Spleen (tissue), 11 donors: ENCODE data around the gene KHDRBS2. TPM values are rescaled to one million over a fixed set of nuclear protein-coding genes. Genes with fewer than 3 reads are reported as not detected.

Experiments
- DNase-seq: peaks from one replicate; pipeline ENCODE4 v3.0.0-alpha.2; 2020
- H3K27ac ChIP-seq, 8 donors: fragments of 200-600 bp; sonication (generic) in 7 of 8; 1 replicate in 4 of 8; 2 replicates in 4 of 8; pipeline versions ENCODE4 v1.5.0 to v1.8.0; 2016 to 2021; ENCODE audit warnings: inconsistent platforms in 4 of 8, mild to moderate bottlenecking in 4 of 8, moderate library complexity in 1 of 8
- H3K27me3 ChIP-seq, 7 donors: fragments of 200-600 bp; sonication (generic) in 6 of 7; replicated peaks in 1 of 7; 1 replicate in 4 of 7; 2 replicates in 3 of 7; pipeline versions ENCODE4 v1.5.0 to v1.8.0; 2016 to 2021; ENCODE audit warnings: inconsistent platforms in 3 of 7, mild to moderate bottlenecking in 1 of 7
- H3K36me3 ChIP-seq, 6 donors: fragments of 200-600 bp; sonication (generic) in 5 of 6; 1 replicate in 4 of 6; 2 replicates in 2 of 6; pipeline versions ENCODE4 v1.5.0 to v1.8.0; 2016 to 2021; ENCODE audit warnings: inconsistent platforms in 2 of 6
- H3K4me1 ChIP-seq, 6 donors: fragments of 200-600 bp; sonication (generic) in 5 of 6; 1 replicate in 3 of 6; 2 replicates in 3 of 6; pipeline versions ENCODE4 v1.5.0 to v1.8.0; 2016 to 2021; ENCODE audit warnings: inconsistent platforms in 3 of 6
- H3K4me3 ChIP-seq, 8 donors: fragments of 200-600 bp; sonication (generic) in 7 of 8; 1 replicate in 4 of 8; 2 replicates in 4 of 8; pipeline versions ENCODE4 v1.5.0 to v1.8.0; 2016 to 2021; ENCODE audit warnings: inconsistent platforms in 4 of 8, mild to moderate bottlenecking in 4 of 8, moderate library complexity in 2 of 8
- H3K9me3 ChIP-seq, 8 donors: fragments of 200-600 bp; sonication (generic) in 7 of 8; 1 replicate in 4 of 8; 2 replicates in 4 of 8; pipeline versions ENCODE4 v1.5.0 to v1.8.0; 2016 to 2021; ENCODE audit warnings: inconsistent platforms in 4 of 8
- CTCF ChIP-seq, 11 experiments: fragments of 200-600 bp in 7 of 11; fragments of 450-650 bp in 4 of 11; sonication (generic) in 4 of 11; IDR thresholded peaks in 8 of 11; conservative IDR thresholded peaks in 3 of 11; 1 replicate in 7 of 11; 2 replicates in 4 of 11; pipeline versions ENCODE4 v1.4.0 to v1.8.0; 2016 to 2021; ENCODE audit warnings: antibody characterized with exemption in 11 of 11, inconsistent platforms in 4 of 11, mild to moderate bottlenecking in 1 of 11
- POLR2A ChIP-seq, 3 donors: fragments of 450-650 bp; IDR thresholded peaks; one replicate each; pipeline ENCODE4 v1.5.1; 2017; ENCODE audit warnings: antibody characterized with exemption in 3 of 3, mild to moderate bottlenecking in 1 of 3
- POLR2AphosphoS5 ChIP-seq, 3 donors: sonication (generic); formaldehyde crosslinking; IDR thresholded peaks; one replicate each; pipeline ENCODE4 v1.5.1; 2017; ENCODE audit warnings: antibody characterized with exemption in 3 of 3
- WGBS, 5 donors: extraction: QIAGEN DNeasy Blood & Tissue Kit in 3 of 5; methylation state at CpG; one replicate each; pipeline versions ENCODE4 v1.1.5 to v1.1.7; 2013 to 2018; 5-methylcytosine and 5-hydroxymethylcytosine counted together
- intact Hi-C: fragments of 100-400 bp; cut with DNase I; formaldehyde crosslinking; loops from one replicate; pipeline ENCODE4 v1.15.0; 2023; ENCODE audit warnings: low total_unique reads
- polyA plus RNA-seq, 3 donors: library from polyadenylated mRNA; stranded (reverse); fragments of 200-250 nt; gene quantifications; one replicate each; pipeline ENCODE4 v1.2.1, GENCODE V29; 2013
- total RNA-seq, 7 donors: library from RNA; depleted of rRNA in 3 of 7; stranded (reverse); fragments of >200 nt in 3 of 7; fragmentation: NEBNext Ultra II Directional in 4 of 7; extraction: Animal tissue kit (Norgen Biotek cat#: 25700) in 4 of 7; gene quantifications; one replicate each; pipeline versions ENCODE4 v1.1.0 to v1.2.1, GENCODE V29; 2016 to 2021
- donor health status: healthy with polysubstance abuse.
- donor health status: DM: no; HTN: no; CAD: no; lungs with moderate emphysema.
- donor health status: DM: no; HTN: no; CAD: no.
- donor health status: Bipolar disorder and iron deficiency.
- donor health status: healthy.
- donor health status: DM: no; HTN: no; CAD: no.
- donor health status: DM: yes; HTN: yes; CAD: no.

Gene KHDRBS2
- total and polyA plus RNA-seq, 10 donors = 1.0 to 11.7 (median 3.9) TPM

DNA sequence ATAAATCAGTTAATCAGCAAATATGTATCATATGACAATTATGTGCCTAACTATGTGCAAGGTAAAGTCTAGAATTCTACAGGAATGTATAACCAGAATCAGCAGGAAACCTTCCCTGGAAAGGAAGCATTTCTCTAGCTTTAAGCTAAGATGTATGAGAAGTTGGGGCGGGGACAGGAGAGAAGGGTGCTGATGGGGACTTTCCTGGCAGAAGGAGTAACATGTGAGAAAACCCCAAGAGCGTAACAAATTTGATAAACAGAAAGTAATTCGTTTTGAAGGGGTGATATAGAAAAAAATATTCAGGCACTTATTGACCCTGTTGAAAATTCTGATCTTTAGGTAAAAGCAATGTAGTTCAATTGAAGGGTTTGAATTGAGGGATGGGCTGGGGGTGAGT is 226.1 kb downstream of the KHDRBS2 start:
- intact Hi-C loops = no loop called here
- Histone ChIP-seq H3K36me3 (no peaks in the 10 kb centered on the region), H3K27ac (no peak overlapping the region), H3K27me3 (no peaks in the 10 kb centered on the region), H3K9me3 (peaks cover 0 to 20% (median 0%) of the 10 kb centered on the region in 8 donors), H3K4me1 (no peaks in the 10 kb centered on the region), H3K4me3 (no peak overlapping the region)
- no peak for TF ChIP-seq POLR2AphosphoS5 (IDR thresholded peaks at IDR 0.05)
- no peak for TF ChIP-seq CTCF (IDR thresholded peaks at IDR 0.05 in 8 of 11, conservative IDR thresholded peaks at IDR 0.05 in 3 of 11)
- TF ChIP-seq POLR2A (IDR thresholded peaks at IDR 0.05) = no peak
- 72 to 75% (median 75%) methylated on average over 3 of the region's 3 CpGs for WGBS, 5 donors
- DNase-seq = no peak

DNA sequence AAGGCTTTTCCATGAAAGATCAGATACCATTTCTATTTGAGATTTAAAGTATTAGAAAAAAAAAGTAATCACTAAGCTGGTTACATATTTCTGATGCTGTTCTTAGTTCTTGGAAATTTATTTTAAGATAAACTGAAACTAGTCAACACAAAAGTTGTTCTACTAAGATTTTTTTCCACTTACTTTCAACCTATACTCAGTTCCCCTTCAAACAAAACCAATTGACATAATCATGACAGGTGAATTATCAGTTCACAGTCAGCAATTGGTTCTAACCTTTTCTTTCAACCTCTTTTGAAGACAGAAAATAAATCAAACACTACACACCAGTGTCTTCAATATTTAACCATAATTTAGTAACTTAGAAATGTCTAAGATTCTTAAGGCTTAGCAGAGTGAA is 228.7 kb downstream of the KHDRBS2 start:
- no peak for TF ChIP-seq POLR2AphosphoS5 (IDR thresholded peaks at IDR 0.05)
- no peak for TF ChIP-seq CTCF (IDR thresholded peaks at IDR 0.05 in 8 of 11, conservative IDR thresholded peaks at IDR 0.05 in 3 of 11)
- no peak for TF ChIP-seq POLR2A (IDR thresholded peaks at IDR 0.05)
- intact Hi-C loops = no loop called here
- H3K9me3 ChIP-seq = peaks cover 0 to 20% (median 0%) of the 10 kb centered on the region in 8 donors
- H3K27ac ChIP-seq = no peak overlapping the region
- no peak for DNase-seq
- H3K4me1 ChIP-seq = no peaks in the 10 kb centered on the region
- H3K36me3 ChIP-seq = no peaks in the 10 kb centered on the region
- no peaks in the 10 kb centered on the region for H3K27me3 ChIP-seq
- H3K4me3 ChIP-seq = no peak overlapping the region

DNA sequence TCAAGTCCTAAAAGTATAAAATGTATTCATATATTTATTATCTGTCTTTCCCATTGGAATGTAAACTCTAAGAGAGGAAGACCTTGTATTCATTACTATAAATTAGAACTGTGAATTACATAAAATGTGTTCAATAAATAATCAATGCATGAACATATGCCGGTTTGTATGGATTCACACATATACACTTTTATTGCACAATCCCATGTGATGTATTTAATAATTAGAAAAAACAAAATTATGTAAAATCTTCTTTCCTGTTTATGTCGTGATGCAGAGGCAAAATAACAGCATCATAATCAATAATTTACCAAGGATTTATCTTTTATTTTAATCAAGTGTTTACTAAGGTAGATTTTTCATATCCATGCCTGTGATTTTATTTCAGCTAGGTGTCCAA is 240.5 kb downstream of the KHDRBS2 start:
- DNase-seq = no peak
- Histone ChIP-seq H3K36me3 (no peaks in the 10 kb centered on the region), H3K9me3 (no peaks in the 10 kb centered on the region), H3K27me3 (no peaks in the 10 kb centered on the region), H3K4me1 (no peaks in the 10 kb centered on the region), H3K27ac (no peak overlapping the region), H3K4me3 (no peak overlapping the region)
- intact Hi-C loops = no loop called here
- 76 to 92% (median 81%) methylated on average over 2 of the region's 2 CpGs for WGBS, 5 donors
- TF ChIP-seq POLR2A (IDR thresholded peaks at IDR 0.05) (no peak), CTCF (IDR thresholded peaks at IDR 0.05 in 8 of 11, conservative IDR thresholded peaks at IDR 0.05 in 3 of 11) (no peak), POLR2AphosphoS5 (IDR thresholded peaks at IDR 0.05) (no peak)

DNA sequence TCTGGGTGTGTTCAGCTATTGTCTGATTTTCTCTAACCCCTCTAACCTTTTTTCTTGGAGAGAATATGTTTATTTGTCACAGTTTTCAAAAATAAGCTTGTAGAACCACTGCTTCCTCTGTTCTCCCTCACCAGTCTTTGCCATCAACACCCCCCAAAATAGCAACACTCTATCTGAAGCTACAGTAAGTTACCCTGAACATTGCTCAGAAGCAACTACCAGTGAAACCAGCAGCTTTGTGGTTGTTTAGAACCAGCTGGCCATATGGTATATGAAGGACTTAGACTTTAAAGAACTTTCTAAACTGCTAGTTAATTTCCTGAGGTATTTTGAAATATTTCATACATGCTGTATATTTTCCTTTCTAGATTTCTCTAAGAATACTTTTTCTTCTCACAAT is 242.9 kb downstream of the KHDRBS2 start:
- Histone ChIP-seq H3K27ac (peak overlapping the region in 1 of 8 donors; percentile 34), H3K9me3 (no peaks in the 10 kb centered on the region), H3K4me3 (no peak overlapping the region), H3K4me1 (no peaks in the 10 kb centered on the region), H3K27me3 (no peaks in the 10 kb centered on the region), H3K36me3 (no peaks in the 10 kb centered on the region)
- intact Hi-C loops = no loop called here
- no peak for TF ChIP-seq CTCF (IDR thresholded peaks at IDR 0.05 in 8 of 11, conservative IDR thresholded peaks at IDR 0.05 in 3 of 11)
- TF ChIP-seq POLR2AphosphoS5 (IDR thresholded peaks at IDR 0.05) = no peak
- TF ChIP-seq POLR2A (IDR thresholded peaks at IDR 0.05) = no peak
- no peak for DNase-seq
